GM12878 (cell line): Measurements from ENCODE around the gene SLF2. TPM values are rescaled to one million over a fixed set of nuclear protein-coding genes. Genes with fewer than 3 reads are reported as not detected.
A peak's percentile ranks its signal among the peaks of the same experiment; 100 is the strongest.

Experiments
- ATAC-seq: fragments of 200-7000 bp; cut with Tn5 transposase; 3 replicates; pipeline ENCODE4 v1.9.1; 2020; ENCODE audit warnings: mild to moderate bottlenecking, moderate library complexity
- BruUV-seq: library from RNA; stranded (reverse); fragments of 400-500 nt; replicated peaks from 2 replicates; lab custom pipeline; 2021; lab: Mats Ljungman, UMichigan
- CTCF ChIA-PET: fragments of 300-600 bp; sonication (Branson Sonifier 250); formaldehyde crosslinking; extraction: SDS; loops from one replicate; lab custom pipeline; 2021; ENCODE audit warnings: inconsistent platforms; lab: Yijun Ruan, JAX
- POLR2A ChIA-PET: fragments of 350-600 bp; formaldehyde crosslinking; extraction: SDS; loops from one replicate; lab custom pipeline; 2021; ENCODE audit warnings: inconsistent platforms; lab: Charles Lee
- RAD21 ChIA-PET: fragments of 300-600 bp; sonication (Branson Sonifier 250); formaldehyde crosslinking; loops from one replicate; lab custom pipeline; 2023; ENCODE audit warnings: antibody characterized with exemption; ENCODE audit not compliant: unreplicated experiment; lab: Charles Lee
- SMC1A ChIA-PET: fragments of 300-600 bp; sonication (Branson Sonifier 250); formaldehyde crosslinking; loops from one replicate; lab custom pipeline; 2023; ENCODE audit not compliant: unreplicated experiment, uncharacterized antibody; lab: Charles Lee
- DNase-seq: peaks from one replicate; pipeline ENCODE4 v3.0.0-alpha.2; 2011; ENCODE audit warnings: low read depth, low spot score
- FAIRE-seq: peaks from 3 replicates; lab custom pipeline; 2011; peaks lifted over from hg19 to GRCh38; lab: Jason Lieb, UNC
- H2AFZ ChIP-seq: 2 replicates; pipeline ENCODE4 v1.6.0; 2011; ENCODE audit warnings: low read depth, low read length, control low read depth; ENCODE audit not compliant: control insufficient read depth
- H3K27ac ChIP-seq: 2 replicates; pipeline ENCODE4 v1.5.1; 2011; ENCODE audit warnings: control low read depth; ENCODE audit not compliant: control insufficient read depth, insufficient read depth
- H3K27me3 ChIP-seq, 2 experiments: replicated peaks in 1 of 2; 2 replicates each; pipeline versions ENCODE4 v1.6.0 to v1.6.1; 2011; ENCODE audit warnings: low read length in 1 of 2; ENCODE audit not compliant: control insufficient read depth in 2 of 2, insufficient read depth in 2 of 2
- H3K36me3 ChIP-seq, 2 experiments: 2 replicates each; pipeline ENCODE4 v1.5.1; 2011; ENCODE audit warnings: low read length in 1 of 2; ENCODE audit not compliant: control insufficient read depth in 2 of 2, insufficient read depth in 2 of 2
- H3K4me1 ChIP-seq: 2 replicates; pipeline ENCODE4 v1.6.1; 2011; ENCODE audit warnings: mild to moderate bottlenecking, low read length, moderate library complexity, mixed read lengths; ENCODE audit not compliant: control insufficient read depth, insufficient read depth
- H3K4me2 ChIP-seq: 2 replicates; pipeline ENCODE4 v1.6.0; 2011; ENCODE audit warnings: control low read depth; ENCODE audit not compliant: control insufficient read depth, insufficient read depth
- H3K4me3 ChIP-seq: fragments of 200-600 bp; sonication (generic); 2 replicates; pipeline ENCODE4 v1.5.1; 2016
- H3K79me2 ChIP-seq: 2 replicates; pipeline ENCODE4 v1.6.0; 2011; ENCODE audit warnings: low read length; ENCODE audit not compliant: control insufficient read depth, insufficient read depth
- H3K9ac ChIP-seq: 2 replicates; pipeline ENCODE4 v1.8.0; 2011; ENCODE audit warnings: low read length, control low read depth, mixed read lengths; ENCODE audit not compliant: control insufficient read depth, insufficient read depth
- H3K9me3 ChIP-seq: replicated peaks from 3 replicates; pipeline ENCODE4 v1.5.1; 2011; ENCODE audit warnings: mild to moderate bottlenecking, low read length; ENCODE audit not compliant: control insufficient read depth, insufficient read depth
- H4K20me1 ChIP-seq: 2 replicates; pipeline ENCODE4 v1.6.0; 2011; ENCODE audit not compliant: control insufficient read depth, insufficient read depth
- CTCF ChIP-seq, 3 experiments: IDR thresholded peaks in 2 of 3; conservative IDR thresholded peaks in 1 of 3; 2 replicates each; pipeline ENCODE4 v1.5.1; 2011; ENCODE audit warnings: low read depth in 3 of 3, low read length in 3 of 3, mild to moderate bottlenecking in 3 of 3, control low read depth in 2 of 3, moderate library complexity in 2 of 3, inconsistent platforms in 1 of 3, mixed read lengths in 1 of 3; ENCODE audit not compliant: control insufficient read depth in 2 of 3, insufficient read depth in 1 of 3; ENCODE audit errors: extremely low read depth in 1 of 3
- CUX1 ChIP-seq: IDR thresholded peaks from 2 replicates; pipeline ENCODE4 v1.6.1; 2012; ENCODE audit warnings: improper control_type of control experiment, low read depth, low read length; ENCODE audit not compliant: insufficient replicate concordance
- GABPA ChIP-seq: IDR thresholded peaks from 2 replicates; pipeline ENCODE4 v1.6.1; 2014; ENCODE audit warnings: antibody characterized with exemption, low read depth, mild to moderate bottlenecking, inconsistent platforms
- IRF5 ChIP-seq: fragments of 450-650 bp; IDR thresholded peaks from 2 replicates; pipeline ENCODE4 v1.6.1; 2017; ENCODE audit warnings: borderline replicate concordance
- MTA3 ChIP-seq: IDR thresholded peaks from 2 replicates; pipeline ENCODE4 v1.6.1; 2012; ENCODE audit warnings: low read length, inconsistent platforms, borderline replicate concordance
- NFXL1 ChIP-seq: fragments of 450-650 bp; IDR thresholded peaks from 2 replicates; pipeline ENCODE4 v1.6.1; 2017; ENCODE audit warnings: antibody characterized with exemption, mild to moderate bottlenecking, borderline replicate concordance
- RAD21 ChIP-seq: IDR thresholded peaks from 2 replicates; pipeline ENCODE4 v1.6.1; 2011; ENCODE audit warnings: mild to moderate bottlenecking, low read depth, low read length, moderate library complexity; ENCODE audit not compliant: insufficient read depth
- SPI1 ChIP-seq: IDR thresholded peaks from 2 replicates; pipeline ENCODE4 v1.6.1; 2011; ENCODE audit warnings: low read depth, mild to moderate bottlenecking, low read length, moderate library complexity, borderline replicate concordance; ENCODE audit not compliant: insufficient read depth
- SREBF2 ChIP-seq: IDR thresholded peaks from 2 replicates; pipeline ENCODE4 v1.6.1; 2012; ENCODE audit warnings: mild to moderate bottlenecking, low read length
- TCF3 ChIP-seq: IDR thresholded peaks from 2 replicates; pipeline ENCODE4 v1.6.1; 2012; ENCODE audit warnings: low read depth, mild to moderate bottlenecking, low read length, borderline replicate concordance; ENCODE audit not compliant: insufficient read depth
- TCF7 ChIP-seq: IDR thresholded peaks from 2 replicates; pipeline ENCODE4 v1.6.1; 2014; ENCODE audit warnings: antibody characterized with exemption, borderline replicate concordance
- USF2 ChIP-seq: IDR thresholded peaks from 2 replicates; pipeline ENCODE4 v1.6.1; 2011; ENCODE audit warnings: low read depth, low read length, improper control_type of control experiment, borderline replicate concordance
- WGBS: methylation state at CpG from one replicate; pipeline ENCODE4 v1.1.6; 2016; ENCODE audit warnings: low lambda C conversion rate; ENCODE audit not compliant: insufficient replicate concordance, insufficient coverage; ENCODE audit errors: missing lambda C conversion rate; 5-methylcytosine and 5-hydroxymethylcytosine counted together
- in situ Hi-C: fragments of 300-500 bp; cut with MboI; formaldehyde crosslinking; loops from 9 replicates; pipeline ENCODE4 v1.14.3; 2018; ENCODE audit warnings: mixed read lengths
- intact Hi-C: fragments of 100-400 bp; cut with micrococcal nuclease; formaldehyde crosslinking; loops from one replicate; pipeline ENCODE4 v1.14.2; 2022; ENCODE audit not compliant: unreplicated experiment
- polyA plus RNA-seq, 11 experiments: library from polyadenylated mRNA; depleted of rRNA in 4 of 11; unstranded in 6 of 11; stranded (reverse) in 5 of 11; fragments of >200 nt; fragmentation: Nextera tagmentation in 4 of 11; fragmentation: Illumina TruSeq in 1 of 11; extraction: Ambion mirVana in 4 of 11; extraction: Trizol in 1 of 11; gene quantifications; 1 replicate in 1 of 11; 2 replicates in 10 of 11; pipeline versions ENCODE4 v1.2.1 to v1.2.3, GENCODE V29; 2011 to 2016; ENCODE audit warnings: inconsistent platforms in 2 of 11, missing spikeins in 2 of 11, low read depth in 1 of 11
- total RNA-seq, 4 experiments: library from RNA; depleted of rRNA in 3 of 4; stranded (reverse); fragments of >200 nt in 3 of 4; fragmentation: Illumina TruSeq in 1 of 4; extraction: Trizol in 1 of 4; gene quantifications; 2 replicates each; pipeline versions ENCODE4 v1.2.1 to v1.2.3, GENCODE V29; 2013 to 2021

SLF2 gene
- total and polyA plus RNA-seq, 10 of the 15 experiments (the other 5 are each of a cell fraction or from before 2014, with no cell fraction given): 3.0 to 25.2 (median 17.9) TPM

- CTCF ChIA-PET: interaction anchor here (4.6 kb wide), 1 partner anchor 27 kb away, joined by 29 read pairs; no protein-coding TSS in a partner anchor
- no peak for FAIRE-seq
- Histone ChIP-seq H3K79me2 (no peaks in the 10 kb centered on the region), H2AFZ (peak overlapping the region; percentile 63), H4K20me1 (no peaks in the 10 kb centered on the region), H3K4me3 (no peak overlapping the region), H3K27me3 (no peaks in the 10 kb centered on the region), H3K27ac (no peak overlapping the region), H3K4me2 (peak overlapping the region; percentile 87), H3K4me1 (peaks cover 3% of the 10 kb centered on the region; the same call in 1 of the 2 replicates), H3K9ac (no peak overlapping the region), H3K36me3 (peaks cover 0 to 2% of the 10 kb centered on the region in 2 experiments; a peak in 3 of 4 replicates), H3K9me3 (no peaks in the 10 kb centered on the region)
- no TSS peak for BruUV-seq
- SMC1A ChIA-PET: no interaction called here
- 27% methylated on average over 11 of the region's 13 CpGs for WGBS
- no peak for DNase-seq
- ATAC-seq: peak; percentile 66
- intact Hi-C loops (no loop called here), in situ Hi-C loops (no loop called here)
- RAD21 ChIA-PET: no interaction called here
- POLR2A ChIA-PET: interaction anchor here (0.8 to 2.3 kb wide), 2 partner anchors 15 to 27 kb away, joined by 3 to 6 read pairs; no protein-coding TSS in a partner anchor
- TF ChIP-seq RAD21 (no peak), SPI1 (no peak), USF2 (no peak), GABPA (no peak), TCF7 (no peak), SREBF2 (no peak), TCF3 (no peak), IRF5 (no peak), CUX1 (no peak), CTCF (IDR thresholded peaks at IDR 0.05 in 2 of 3, conservative IDR thresholded peaks at IDR 0.05 in 1 of 3; ENCODE audit: control insufficient read depth in 2 of 3, extremely low read depth in 1 of 3, insufficient read depth in 1 of 3, low read depth in 3 of 3, low read length in 3 of 3) (no peak), NFXL1 (no peak), MTA3 (no peak)
Measured at GRCh38 chr10:100970076-100970913, 57.5 kb downstream of the SLF2 start.
